T1000 (cell line): ENCODE results near the gene DOK7.
A peak's percentile ranks its signal among the peaks of the same experiment; 100 is the strongest.

ENCODE experiments used
- DNase-seq: peaks from one replicate; lab custom pipeline; 2025; ENCODE audit warnings: mixed read lengths; lab: John Stamatoyannopoulos, UW

DOK7 gene

GRCh38 chr4:3427706-3428446 is 35.2 kb upstream of the DOK7 start:
- DNase-seq, result no peak

- no peak for DNase-seq
Measured at GRCh38 chr4:3429651-3430050, 33.5 kb upstream of the DOK7 start.

- no peak for DNase-seq
Measured at GRCh38 chr4:3430524-3430923, 32.6 kb upstream of the DOK7 start.

GRCh38 chr4:3431446-3431993 is 31.6 kb upstream of the DOK7 start:
- DNase-seq, result no peak

GRCh38 chr4:3432381-3432790 is 30.7 kb upstream of the DOK7 start:
- DNase-seq, result no peak

GRCh38 chr4:3433138-3433869 is 29.8 kb upstream of the DOK7 start:
- no peak for DNase-seq

GRCh38 chr4:3434881-3435685 is 28.0 kb upstream of the DOK7 start:
- no peak for DNase-seq

GRCh38 chr4:3435686-3435956 is 27.5 kb upstream of the DOK7 start:
- no peak for DNase-seq

- no peak for DNase-seq
Measured at GRCh38 chr4:3436048-3436797, 26.9 kb upstream of the DOK7 start.

- DNase-seq, result peak; percentile 73
Measured at GRCh38 chr4:3436798-3437581, 26.1 kb upstream of the DOK7 start.

- no peak for DNase-seq
Measured at GRCh38 chr4:3437582-3437936, 25.5 kb upstream of the DOK7 start.

GRCh38 chr4:3437998-3438846 is 24.9 kb upstream of the DOK7 start:
- no peak for DNase-seq

GRCh38 chr4:3438847-3439180 is 24.3 kb upstream of the DOK7 start:
- no peak for DNase-seq

GRCh38 chr4:3439391-3439790 is 23.7 kb upstream of the DOK7 start:
- DNase-seq, result no peak

- no peak for DNase-seq
Measured at GRCh38 chr4:3440011-3440410, 23.1 kb upstream of the DOK7 start.

- peak; percentile 20 for DNase-seq
Measured at GRCh38 chr4:3440979-3441500, 22.1 kb upstream of the DOK7 start.

- no peak for DNase-seq
Measured at GRCh38 chr4:3441501-3442459, 21.3 kb upstream of the DOK7 start, which contains the start of gene HGFAC. Gene HGFAC, plus strand, starts transcription at chr4:3441968. Its CDS starts 34 bp downstream, at chr4:3442002.

GRCh38 chr4:3442460-3442958 is 20.6 kb upstream of the DOK7 start:
- DNase-seq, result no peak
